GM13977 (cell line): Measurements from ENCODE around the gene ATXN1.
"Not testable (repeated sequence)": the region's sequence is repeated elsewhere in the genome, so short reads cannot be mapped to it uniquely, and the experiment has no call there.

Experiments
- DNase-seq: peaks from one replicate; pipeline ENCODE4 v3.0.0; 2012; ENCODE audit warnings: low spot score
- CTCF ChIP-seq: IDR thresholded peaks from 2 replicates; pipeline ENCODE4 v1.5.1; 2012; ENCODE audit warnings: mild to moderate bottlenecking, control low read depth; ENCODE audit not compliant: insufficient read depth; ENCODE audit errors: extremely low read depth, missing control alignments
- in situ Hi-C: fragments of 300-500 bp; cut with MboI; formaldehyde crosslinking; loops from one replicate; pipeline ENCODE4 v1.12.0; 2022; ENCODE audit warnings: low sequenced_read_pairs, low pct_unique_long_range_greater_than_20kb, mixed read lengths, inconsistent platforms; ENCODE audit not compliant: unreplicated experiment

Gene ATXN1

GRCh38 chr6:16468991-16469615, 292.2 kb downstream of the ATXN1 start:
- no peak for TF ChIP-seq CTCF
- no peak for DNase-seq
- in situ Hi-C loops = no loop called here

GRCh38 chr6:16466800-16467553, 294.3 kb downstream of the ATXN1 start:
- in situ Hi-C loops = no loop called here
- TF ChIP-seq CTCF = no peak
- no peak for DNase-seq

GRCh38 chr6:16464045-16464444, 297.2 kb downstream of the ATXN1 start:
- in situ Hi-C loops = no loop called here
- TF ChIP-seq CTCF = no peak
- no peak for DNase-seq

GRCh38 chr6:16463246-16463645, 298.0 kb downstream of the ATXN1 start:
- DNase-seq, in situ Hi-C loops: not testable (repeated sequence)

- no peak for DNase-seq
- in situ Hi-C loops = no loop called here
- no peak for TF ChIP-seq CTCF
Measured at GRCh38 chr6:16461491-16461890, 299.8 kb downstream of the ATXN1 start.

GRCh38 chr6:16459472-16459871, 301.8 kb downstream of the ATXN1 start:
- DNase-seq = not testable (repeated sequence)
- in situ Hi-C loops = loop anchor here (5.0 kb wide), 1 partner anchor 37 kb away; no protein-coding TSS in a partner anchor

GRCh38 chr6:16452348-16452747, 308.9 kb downstream of the ATXN1 start:
- in situ Hi-C loops = no loop called here
- TF ChIP-seq CTCF = no peak

More at GRCh38 chr6:16452348-16452747, 308.9 kb downstream of the ATXN1 start:
- no peak for DNase-seq
